Measurements from ENCODE around the gene MICAL2.
"Not testable (repeated sequence)": the region's sequence is repeated elsewhere in the genome, so short reads cannot be mapped to it uniquely, and the experiment has no call there.

Gene MICAL2

DNA sequence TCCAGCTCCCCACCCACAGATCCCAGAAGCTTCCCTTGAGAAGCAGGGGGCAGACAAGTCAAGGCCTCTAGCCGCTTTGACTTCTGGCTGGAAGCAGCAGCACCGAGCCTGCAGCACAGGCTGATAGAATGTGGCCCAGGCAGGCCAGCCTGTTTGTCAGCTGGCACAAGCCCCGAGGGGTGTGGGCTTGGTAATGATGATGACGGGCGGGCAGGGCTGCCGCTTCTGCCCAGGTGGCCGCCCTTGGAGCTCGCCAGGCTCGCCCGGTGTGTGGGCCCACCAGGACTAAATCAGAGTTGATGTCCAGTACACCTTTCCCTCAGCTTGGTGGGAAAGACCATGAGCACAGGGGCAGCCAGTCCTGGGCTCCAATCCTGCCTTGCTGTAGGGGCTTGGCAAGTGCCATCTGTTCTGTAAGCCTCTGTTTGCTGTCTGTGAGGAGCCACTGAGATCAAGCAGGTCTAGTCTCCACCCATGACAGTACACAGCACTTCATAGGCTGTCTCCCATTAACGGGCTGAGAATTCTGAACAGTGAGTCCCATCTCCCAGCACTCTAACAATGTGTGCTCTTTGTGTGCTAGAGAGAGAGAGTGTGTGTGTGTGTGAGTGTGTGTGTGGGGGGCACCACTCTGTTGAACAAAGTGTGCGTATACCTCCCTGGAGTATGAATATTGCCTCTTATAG is 26.8 kb downstream of the MICAL2 start:
- no peak for DNase-seq

DNA sequence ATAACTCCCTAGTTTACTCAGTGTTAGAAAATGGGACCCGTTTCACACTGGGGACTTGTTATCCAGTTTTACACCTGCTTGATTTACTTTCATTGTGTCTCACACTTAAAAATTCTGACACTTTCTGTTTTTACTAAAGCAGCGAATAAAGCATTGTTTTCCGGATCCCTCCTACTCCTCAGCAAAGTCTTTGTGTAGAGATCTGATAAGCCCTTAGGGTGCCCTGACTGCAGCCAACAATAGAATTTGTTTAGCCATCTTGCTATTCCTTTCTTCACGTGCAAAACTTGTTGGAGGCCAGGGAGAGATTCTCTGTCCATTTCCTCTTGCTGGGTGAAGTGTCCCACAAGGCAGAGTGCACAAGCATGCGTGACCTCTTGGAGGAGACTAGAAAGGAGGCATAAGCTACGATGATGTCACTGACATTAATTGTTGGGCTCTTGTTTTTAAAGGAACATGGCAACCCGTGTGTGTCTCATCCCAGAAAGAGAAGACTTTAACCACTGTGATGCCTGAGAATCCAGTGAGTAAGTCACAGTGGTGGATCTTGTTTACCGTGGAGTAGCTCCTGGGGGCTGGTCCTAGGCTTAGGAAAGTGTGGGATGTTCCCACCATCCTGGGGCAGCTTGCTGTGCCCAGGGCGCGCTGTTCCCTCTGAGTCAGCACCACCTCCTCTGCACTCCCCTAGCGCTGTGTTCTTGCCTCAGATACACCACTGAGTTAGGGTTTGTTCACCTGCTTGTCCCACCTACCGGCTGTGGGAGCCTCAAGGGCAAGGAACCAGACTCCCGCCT is 27.7 kb downstream of the MICAL2 start:
- DNase-seq = no peak

DNA sequence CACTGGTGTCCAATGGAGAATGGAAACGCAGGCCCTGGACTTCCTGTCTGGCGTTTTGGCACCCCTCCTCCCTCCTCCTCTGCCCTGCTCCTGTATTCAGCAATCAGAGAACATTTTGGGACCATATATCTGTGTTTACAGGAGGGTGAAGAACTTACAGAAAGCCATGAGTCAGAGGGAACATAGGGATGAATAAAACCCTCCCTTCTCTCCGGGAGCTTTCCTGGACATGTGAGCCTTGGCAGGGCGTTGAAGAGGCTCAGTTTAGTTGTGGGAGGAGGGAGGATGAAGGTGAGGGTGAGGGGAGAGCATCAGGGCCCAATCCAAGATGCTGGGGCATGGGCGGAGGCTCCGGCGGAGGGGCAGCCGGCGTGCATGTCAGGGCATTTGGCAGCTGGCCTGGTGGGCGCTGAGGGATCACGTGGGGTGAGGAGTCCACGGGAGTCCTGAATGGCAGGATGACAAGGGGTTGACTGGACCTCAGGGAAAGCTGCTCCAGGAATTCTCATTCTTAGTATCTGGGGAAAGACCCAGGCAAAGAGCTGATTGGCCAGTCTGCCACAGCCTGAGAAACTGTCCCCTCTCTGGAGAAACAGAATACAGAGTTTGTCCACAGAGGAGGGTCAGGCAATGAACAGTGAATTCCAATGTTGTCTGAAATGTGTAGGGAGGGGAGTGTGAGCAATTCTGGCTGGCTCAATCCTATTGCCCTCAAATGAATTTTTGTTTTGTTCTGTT is 28.9 kb downstream of the MICAL2 start:
- DNase-seq = no peak

DNA sequence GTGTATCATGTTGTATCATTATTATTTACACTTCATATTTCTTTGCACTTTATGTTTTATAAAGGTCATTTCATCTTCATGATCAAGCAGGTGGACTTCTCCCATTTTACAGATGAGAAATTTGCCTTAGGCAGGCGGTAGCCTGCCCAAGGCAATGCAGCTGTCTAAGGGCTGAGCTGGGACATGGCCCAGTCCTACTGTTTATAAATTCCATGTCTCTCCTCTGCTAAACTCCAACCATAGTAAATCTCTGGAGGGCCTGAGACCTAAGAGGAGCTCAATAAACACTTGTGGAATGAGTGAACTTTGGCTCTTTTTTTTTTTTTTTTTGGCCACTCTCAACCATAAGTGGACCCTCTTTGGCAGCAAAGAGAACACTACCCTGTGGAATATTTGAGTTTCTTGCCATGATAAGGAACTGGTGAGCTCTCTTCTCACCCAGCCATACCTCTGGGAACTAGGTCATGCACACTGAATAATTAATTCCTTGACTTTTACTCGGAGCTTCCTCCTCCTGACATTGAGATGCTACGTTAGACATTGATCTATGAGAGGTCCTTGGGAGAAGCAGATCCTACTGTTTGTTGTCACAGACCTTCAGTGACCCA is 29.9 kb downstream of the MICAL2 start:
- DNase-seq = no peak

DNA sequence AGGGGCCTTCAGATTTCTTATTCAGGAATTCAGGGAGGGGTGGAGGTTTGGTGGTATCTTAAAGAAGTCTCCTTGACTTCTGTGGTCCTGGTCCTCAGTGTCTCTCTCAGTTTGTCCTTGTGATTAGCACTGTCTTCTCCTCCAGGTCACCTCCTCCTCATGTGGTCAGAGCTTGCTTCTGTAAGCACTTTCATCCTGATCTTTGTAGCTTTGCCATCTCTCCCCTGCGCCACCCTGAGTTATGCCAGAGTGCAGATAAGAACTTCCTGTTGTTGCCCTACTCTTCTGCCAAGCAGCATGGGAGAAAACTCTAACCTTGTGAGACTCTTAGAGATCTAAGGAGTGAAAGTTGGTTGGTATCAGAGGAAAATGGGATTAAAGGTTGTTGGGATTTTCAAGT is 30.9 kb downstream of the MICAL2 start:
- no peak for DNase-seq

DNA sequence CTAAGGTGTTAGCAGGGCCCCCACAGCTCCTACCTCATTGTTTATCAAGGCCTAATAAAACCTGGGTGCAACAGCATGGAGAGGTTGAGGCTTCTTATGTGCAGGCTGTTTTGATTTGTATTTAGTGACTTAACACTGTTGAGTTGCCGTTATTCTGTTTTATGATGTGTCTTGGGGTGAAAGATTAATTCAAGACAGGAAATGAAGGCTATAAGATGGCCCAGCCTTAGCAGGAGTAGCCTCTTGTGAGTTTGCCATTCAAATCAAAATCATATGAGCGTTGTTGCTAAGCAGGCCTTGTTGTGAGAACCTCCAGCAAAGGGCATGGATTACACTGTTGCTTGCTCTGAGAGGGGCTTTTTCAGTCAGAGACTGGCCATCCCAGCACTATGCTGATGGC is 31.8 kb downstream of the MICAL2 start:
- DNase-seq = no peak

DNA sequence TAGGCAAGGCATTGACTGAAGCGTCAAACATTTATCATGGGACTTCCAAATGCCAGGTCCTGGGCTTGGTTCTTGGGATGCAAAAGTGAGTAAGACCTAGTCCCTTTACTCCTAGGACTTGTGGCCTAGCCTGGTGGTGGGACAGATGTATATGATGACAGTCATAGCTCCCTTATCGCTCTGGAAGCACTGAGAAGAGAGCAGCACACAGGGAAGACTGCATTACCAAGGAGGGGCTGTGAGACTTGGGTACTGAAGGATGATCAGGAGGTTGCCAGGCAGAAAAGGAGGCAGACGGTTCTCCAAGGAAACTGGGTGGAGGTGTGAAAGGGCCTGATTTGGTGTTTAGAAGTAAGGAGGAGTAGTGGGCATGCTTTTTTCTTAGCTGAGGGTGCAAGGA is 32.5 kb downstream of the MICAL2 start:
- no peak for DNase-seq

DNA sequence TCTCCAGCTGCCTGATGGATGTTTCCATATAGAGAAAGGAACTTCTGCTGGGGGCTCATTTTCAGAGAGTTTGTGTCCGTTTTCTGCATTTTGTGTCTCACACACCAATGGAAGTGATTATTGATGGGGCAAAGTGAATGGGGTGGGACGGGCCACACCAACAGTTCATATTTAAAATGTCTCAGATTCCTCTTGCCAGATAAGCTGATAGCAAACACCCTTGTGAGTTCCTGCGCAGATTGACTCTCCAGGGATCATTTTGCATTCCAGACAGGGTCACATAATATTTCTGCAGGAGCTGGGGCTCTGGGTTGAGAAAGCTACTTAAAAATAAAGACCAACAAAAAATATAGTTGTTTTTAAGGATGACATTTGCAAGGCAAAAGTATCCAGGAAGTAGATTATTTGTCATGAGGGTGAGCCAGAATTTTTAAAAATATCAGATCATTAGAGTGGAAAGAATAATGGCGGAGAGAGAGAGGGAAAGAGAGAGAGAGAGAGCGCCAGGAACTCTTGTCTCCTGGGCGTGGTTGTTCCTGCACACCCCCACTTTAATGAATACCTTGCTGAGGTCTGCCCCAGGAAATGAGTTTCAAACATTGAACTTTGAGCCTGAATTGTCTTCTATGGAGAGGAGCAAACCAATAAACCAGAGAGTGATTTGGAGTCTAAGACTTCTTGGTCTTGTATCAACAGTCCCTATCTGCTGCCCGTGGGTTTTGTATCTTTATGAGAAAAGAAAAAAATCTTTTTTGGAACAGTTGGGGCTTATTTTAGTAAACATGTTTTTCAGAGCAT is 33.3 kb downstream of the MICAL2 start:
- no peak for DNase-seq

DNA sequence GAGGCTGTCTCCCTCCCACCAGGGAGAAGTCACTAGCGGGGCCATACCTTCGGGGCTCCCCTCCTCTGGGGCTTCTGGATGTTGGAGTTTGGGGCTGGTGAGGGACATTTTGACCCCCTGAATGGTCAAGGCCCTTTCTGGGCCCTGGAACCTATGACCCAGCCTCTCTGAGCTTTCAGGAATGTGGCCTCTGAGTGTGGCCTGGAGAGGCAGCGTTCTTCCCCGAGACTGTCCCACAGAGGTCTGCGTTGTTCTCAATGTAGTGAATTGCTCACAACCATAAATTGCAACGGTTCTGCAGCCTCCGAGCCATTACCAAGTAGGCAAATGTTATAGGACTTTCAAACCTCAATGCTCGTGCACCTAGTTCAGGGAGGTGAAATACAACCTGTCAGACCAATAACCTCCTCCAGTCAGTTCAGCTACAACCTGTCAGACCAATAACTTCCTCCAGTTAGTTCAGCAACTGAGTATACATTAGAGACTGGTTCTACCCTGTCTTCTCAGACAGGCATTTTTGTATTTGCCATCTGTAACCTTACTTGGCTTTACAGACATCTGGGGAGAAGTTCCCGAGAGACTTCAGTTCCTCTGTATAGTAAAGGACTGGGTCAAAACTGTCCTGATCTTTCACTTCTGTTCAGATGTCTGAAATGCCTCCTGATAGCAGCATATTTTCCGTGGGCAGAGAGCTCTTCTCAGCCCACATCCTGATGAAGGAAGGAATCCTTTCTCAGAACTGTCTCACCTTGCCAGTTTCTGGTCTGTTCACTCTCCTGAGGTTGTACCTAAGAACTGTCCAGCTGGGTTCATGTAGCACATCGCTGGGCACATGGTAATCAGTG is 34.2 kb downstream of the MICAL2 start:
- DNase-seq = no peak

DNA sequence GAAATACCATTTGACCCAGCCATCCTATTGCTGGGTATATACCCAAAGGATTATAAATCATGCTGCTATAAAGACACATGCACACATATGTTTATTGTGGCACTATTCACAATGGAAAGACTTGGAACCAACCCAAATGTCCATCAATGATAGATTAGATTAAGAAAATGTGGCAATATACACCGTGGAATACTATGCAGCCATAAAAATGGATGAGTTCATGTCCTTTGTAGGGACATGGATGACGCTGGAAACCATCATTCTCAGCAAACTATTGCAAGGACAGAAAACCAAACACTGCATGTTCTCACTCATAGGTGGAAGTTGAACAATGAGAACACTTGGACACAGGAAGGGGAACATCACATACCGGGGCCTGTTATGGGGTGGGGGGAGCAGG is 36.3 kb downstream of the MICAL2 start:
- DNase-seq = not testable (repeated sequence)

DNA sequence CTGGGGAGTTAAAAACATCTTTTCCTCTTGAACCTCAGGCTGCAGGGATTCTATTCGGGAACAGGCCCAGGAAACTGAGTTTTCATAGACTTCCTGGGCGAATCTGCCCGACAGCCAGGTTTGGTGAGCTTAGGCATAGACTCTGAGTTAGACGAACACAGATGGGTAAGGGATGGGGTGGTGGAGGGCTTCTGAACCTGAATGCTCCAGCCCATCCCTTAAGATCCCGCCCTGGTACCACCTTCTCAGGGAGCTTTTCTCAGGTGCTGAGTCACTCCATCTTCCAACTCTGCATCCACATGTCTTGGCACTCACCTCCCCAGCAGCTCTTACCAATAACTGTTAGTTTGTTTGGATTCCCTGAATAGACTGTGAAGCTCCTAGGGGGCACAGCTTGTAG is 37.4 kb downstream of the MICAL2 start:
- no peak for DNase-seq

DNA sequence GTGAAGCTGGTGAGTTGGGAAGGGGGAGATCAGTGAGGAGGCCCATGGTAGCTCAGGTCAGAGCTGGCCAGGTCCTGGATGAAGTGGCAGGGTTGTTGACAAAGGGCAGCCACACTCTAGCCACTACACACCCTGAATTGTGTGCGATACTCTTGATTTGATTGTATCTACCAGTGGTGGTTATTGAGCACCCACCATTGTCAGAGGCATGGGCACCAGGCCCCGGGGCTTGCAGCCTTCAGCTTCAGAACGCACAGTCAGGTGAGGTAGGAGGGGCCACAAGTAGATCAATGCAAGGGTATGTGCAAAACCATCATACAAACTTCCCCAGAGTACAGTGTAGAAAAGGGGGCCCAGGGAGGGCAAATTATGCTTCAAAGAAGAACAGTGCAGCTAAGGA is 38.1 kb downstream of the MICAL2 start:
- no peak for DNase-seq

DNA sequence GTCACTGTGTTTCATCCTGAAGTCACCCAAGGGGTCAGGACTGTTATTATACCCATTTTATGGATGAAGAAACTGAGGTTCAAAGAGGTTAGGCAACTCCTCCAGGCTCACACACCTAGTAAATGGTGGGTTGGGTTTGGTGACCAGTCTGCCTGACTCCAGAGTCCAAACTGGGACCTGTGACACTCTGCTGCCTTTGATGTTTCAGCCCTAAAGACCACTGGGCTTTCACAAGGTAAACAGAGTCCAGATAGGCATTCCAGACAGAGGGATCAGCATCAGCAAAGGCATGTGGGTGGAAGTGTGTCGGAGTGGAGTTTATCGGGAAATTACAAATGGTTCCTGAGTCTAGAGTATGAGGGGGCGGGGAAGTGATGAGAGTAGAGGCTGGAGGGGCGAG is 38.5 kb downstream of the MICAL2 start:
- no peak for DNase-seq

DNA sequence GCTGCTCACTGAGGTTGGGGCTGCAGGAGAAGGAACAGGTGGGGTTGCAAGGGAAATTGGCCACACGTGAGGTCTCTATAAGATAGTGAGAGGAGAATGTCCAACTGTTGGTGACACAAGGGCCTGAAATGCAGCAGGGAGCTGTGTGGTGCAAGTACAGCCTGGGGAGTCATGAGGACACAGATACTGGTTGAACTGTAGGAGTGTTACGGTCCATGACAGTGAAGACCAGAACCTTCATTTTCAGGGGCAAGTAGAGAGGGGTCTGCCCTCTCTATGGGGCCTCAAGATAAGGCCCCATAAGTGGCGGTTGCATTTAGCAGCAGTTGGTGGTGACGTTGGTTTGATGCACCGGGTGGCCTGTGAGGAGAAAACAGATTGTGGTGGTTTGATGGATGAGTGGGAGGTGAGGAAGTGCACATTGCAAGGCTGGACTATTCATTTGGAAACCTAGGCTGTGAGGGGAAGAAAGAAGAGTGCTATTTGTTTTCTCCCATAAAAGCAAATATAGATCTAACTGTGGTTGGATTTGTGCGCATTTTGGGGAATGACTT is 39.4 kb downstream of the MICAL2 start:
- DNase-seq = no peak

DNA sequence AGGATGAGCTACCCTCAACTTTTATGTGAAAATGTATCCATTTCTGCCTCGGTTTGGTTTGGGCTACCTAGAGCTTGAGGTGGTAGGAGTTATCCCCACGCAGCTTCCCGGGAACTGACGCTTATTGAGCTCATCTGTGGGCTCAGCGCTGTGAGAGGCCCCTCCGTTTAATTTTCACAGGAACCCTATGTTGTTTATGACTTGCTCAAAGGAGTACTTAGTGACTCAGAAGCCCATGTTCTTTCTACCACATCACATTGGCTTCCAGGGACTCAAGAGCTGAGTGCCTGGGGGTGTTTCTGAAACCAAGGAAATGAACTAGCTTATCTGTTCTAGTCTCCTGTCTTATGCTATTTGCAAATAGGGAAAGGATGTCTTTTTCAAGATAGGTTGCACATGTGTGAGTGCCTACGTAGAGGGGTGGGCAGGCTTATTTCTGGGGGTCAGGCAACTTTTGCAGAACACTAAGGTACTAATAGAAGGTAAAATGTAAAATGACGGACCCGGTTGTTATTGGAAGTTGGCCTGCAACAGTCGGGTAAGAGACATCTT is 40.5 kb downstream of the MICAL2 start:
- no peak for DNase-seq

DNA sequence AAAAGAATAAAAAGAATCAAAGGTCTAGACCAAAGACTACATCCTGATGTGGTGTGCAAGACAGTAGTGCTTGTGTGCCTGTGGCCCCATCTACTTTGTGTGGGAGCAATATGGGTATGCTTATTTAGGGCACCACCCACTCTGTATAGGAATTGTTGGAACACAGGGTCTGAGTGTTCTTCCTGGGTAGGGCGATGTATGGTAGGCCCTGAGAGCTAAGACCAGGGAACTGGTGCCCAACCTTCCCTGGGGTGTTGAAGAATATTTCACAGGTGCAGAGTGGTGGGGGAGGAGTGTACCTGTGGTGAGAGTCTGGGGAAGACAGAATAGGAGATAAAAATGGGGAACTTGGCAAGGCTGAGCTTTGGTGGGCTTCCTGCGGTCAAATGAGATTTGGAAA is 41.9 kb downstream of the MICAL2 start:
- DNase-seq = no peak

DNA sequence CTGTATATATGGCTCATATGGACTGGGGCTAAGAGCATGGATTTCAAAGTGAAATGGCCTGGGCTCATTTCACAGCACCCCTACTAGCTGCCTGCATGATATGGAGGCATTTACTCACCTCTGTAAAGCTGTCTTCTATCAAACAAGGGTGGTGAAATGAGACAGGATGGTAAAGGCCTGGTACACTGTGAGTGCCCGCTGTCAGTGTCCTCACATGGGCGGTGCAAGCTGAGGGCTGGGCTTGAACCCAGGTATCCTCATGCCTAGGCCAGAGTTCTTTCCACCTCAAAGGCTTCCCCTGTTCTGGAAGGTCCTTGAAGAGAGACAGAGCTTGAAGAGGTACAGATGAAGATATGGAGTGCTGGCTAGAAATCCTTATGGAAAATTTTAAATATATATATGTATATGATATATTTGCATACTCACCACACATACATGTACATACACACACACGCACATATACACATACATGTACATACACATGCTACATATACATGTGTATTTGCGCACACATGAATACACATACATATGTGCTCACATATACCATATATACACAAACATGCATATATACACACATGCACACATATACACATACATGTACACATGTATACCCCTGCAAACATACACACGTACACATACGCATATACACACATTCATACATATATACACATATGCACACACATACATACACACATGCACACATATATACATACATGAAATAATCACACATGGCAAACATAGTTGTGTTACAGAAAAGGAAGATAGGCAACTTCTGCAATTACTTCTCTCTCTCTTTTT is 44.7 kb downstream of the MICAL2 start:
- DNase-seq = no peak

DNA sequence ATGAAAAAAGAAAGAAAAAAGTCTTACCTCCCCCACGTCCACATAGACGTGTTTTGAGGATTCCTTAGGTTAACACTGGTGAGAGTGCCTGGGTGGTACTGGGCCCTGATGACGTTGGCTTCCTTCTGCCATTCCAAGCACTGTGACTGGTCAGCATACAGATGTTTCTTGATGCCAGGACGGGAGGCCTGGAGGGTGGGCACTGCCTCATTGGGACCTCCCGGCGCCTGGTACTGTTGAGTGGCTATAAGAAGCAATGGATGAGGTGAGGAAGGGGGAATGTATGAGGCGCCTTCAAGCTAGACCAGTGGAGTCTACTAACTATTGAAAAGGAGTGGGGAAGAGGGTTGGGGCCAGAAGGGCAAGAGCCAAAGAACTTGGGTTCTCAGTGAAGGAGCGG is 45.3 kb downstream of the MICAL2 start:
- no peak for DNase-seq

DNA sequence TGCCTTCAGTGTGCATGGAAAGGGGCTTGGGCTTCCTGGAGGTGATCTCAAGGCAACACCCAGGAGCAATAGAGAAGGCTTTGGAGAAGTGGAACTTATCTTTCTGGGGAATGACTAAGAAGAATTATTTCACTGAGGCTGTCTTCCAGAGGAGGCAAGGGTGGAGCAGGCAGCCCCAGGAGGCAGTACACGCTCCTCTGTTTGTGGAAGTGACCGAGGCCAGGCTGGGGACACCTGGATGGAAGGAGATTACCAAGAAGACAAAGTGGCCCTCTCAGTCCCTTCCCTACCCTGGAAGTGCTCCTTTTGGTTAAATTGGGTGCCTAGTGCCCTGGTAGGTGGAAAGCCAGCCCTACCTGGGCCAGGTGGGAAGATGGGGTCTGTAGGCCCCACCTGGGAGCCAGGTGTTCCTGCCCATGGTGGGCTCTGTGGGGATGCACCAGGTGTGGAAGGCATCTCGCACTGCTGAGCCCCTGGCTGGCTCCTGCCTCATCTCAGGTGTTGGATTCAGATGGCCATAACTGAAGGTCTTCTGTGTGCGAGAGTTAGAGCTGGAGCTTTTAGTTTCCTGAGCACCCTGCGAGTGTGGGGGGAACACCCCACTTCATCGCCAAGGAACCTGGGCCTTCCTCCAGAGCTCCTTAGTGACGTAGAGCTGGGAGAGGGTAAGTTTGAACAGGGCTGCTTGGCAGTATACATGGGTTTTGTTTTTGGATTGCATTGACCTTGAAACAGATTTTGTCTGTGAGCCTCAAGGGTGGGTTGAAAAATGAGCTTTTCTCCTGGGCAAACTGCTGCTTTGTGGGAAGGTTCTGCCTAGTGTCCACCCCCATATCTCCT is 46.1 kb downstream of the MICAL2 start:
- no peak for DNase-seq

Measured in NCI-H446 (cell line).